G401.6 (cell line): ENCODE results near the gene ZNF862.

Experiments
- FAIRE-seq: peaks from 2 replicates; lab custom pipeline; 2012; peaks lifted over from hg19 to GRCh38; lab: Jason Lieb, UNC

The ZNF862 gene

DNA sequence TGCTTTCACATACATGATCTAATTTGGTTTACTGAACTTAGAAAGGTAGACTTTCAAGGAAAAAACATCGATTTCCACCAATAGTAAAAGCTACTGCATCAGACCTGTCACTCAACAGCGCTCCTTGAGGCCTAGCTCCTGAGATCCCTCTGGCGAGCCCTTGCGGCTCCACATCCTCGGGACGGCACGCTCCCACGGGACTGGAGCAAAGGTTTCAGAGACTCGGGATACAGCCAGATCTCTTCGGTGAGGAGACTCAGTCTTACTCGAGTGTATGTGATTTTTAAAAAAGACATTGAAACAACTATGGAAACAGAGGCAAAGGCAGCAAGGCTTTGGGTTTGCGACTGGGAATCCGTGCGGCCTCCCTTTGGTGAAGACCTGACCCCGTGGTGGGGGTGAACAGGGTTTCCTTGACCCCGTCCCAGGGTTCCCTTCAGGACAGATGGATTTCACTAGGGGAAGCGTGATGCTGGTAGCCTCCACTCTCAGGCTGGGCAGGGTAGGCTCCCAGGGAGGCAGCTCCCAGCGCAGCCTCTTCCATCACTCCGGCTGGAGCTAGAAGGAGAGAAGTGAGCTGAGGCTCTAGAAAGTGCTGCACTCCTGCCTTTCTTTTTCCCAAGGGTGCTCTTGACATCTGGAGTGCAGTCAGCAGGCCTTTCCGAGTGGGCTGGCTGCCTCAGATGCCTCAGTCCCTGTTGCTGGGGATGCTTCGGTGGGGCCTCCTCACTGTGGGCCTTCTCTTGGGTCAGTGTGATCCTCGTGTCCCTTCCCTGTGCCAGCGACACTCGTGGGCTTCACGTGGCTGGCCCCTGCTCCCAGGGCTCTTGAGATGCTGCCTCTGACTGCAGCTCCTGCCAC is 29.8 kb downstream of the ZNF862 start:
- no peak for FAIRE-seq

DNA sequence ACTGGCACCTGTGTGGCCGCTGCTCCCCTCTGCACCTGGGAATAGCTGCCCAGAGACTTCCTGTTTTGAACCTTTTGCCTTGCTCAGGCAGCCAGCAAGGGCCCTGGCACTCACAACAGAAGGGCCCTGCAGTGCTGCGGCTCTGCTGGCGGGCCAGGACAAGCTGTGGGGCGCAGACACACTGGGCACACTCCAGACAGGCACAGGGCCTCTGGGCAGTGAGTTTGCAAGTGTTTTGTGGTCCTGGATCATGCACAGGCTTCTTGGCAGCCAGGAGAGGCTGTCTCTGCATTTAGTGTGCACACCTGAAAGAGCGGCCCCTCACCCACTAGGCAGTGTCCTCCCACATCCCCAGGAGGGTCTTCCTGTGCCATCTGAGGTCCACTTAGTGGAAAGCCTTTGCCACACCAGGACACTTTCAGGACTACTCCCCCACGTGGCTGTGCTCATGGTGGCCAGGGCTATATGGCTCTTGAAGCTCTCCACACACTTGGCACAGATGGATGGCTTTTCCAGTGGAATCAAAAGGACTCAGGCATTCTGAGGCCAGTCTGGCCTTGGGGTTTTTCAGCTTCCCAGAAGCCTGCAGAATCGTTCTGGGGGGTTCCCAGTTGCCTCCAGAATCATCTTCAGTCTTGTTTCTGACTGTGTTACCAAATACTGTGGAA is 30.6 kb downstream of the ZNF862 start:
- no peak for FAIRE-seq

DNA sequence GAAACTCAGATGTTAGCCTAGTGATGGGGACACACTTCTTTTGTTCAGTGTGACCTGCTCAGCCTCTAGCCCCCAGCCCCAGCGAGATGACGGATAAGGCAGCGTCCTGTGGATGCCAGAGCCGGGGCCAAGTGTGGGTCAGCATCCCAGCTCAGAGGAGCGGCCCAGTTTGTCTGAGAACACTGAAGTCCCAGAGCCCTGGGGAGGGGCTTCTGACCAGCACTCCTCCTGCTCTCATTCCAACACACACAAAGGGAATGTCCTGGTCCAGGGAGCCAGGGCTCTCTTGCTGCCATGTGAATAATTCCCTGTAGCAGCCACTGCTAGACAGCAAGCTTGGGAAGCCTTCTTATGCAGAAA is 31.1 kb downstream of the ZNF862 start:
- FAIRE-seq, result no peak

DNA sequence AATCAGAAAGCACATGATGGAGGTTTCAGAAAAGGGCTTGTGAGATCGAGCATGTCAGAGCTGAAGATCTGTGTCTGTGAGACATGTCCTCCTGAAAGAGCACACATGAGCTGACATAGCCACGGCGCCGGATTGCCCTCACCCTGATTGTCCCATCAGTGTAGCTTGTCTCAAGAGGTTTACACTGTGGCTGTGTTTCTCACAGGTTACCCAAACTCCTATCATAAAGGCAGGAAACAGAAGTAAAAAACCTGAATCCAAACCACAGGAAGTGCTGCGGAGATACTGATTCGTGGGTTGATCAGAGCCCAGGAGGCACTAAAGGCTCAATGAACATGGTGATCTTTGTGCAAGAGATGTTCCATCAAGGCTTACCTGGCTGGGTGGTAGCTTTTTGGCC is 31.7 kb downstream of the ZNF862 start:
- FAIRE-seq, result no peak

DNA sequence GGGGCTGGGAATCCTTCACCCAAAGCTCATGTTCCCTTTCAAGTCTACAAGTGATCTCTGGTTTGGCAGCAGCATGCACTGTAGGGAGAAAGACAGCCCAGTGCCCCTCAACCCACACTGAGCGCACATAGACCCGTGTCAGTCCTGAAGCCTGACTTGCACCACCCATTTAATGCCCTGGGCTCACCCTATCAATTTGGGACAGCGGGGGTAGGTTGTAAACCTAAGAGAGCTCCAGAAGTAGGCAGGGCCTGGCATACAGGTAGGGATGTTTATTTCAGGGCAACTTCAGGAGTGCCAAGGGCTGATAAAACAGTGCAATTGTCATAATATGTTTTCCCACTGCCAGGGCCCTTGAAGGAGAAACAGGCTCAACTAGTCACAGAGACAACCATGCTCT is 32.1 kb downstream of the ZNF862 start:
- no peak for FAIRE-seq

DNA sequence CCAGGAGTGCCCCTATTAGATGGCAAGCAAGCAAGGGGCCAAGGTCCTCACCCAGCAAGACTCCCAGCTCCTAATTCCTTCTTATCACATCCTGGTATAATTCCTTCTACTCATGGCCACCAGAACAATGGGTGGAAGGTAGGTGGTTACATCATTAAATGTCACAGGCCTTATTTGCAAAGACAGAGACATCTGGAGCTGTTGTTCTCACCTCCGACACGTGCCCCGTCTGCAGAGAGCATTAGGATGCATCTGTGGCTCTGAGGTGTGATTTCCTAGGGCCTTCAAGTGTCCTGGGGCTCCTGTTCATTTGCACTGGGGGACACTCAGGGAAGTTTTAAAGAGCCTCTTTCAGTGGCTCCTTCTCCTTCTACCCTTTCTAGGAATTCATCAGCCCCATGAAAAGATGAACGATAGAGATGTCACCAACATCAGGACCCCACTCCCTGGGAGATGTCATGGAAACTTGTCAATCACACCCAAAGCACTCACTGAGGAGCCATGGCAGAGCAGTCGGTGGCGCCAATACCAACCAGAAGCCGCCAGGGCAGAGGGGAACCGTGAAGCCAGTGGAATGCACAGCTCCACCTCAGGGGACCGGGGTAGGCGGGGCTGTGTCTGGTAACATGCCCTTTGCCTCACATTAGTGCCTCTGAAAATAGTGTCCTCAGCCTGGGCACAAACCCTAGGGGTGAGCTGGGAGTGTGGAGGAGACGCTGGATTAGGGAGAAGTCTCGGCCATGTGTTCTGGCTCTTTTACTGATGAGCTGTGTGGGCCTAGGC is 32.7 kb downstream of the ZNF862 start:
- no peak for FAIRE-seq

DNA sequence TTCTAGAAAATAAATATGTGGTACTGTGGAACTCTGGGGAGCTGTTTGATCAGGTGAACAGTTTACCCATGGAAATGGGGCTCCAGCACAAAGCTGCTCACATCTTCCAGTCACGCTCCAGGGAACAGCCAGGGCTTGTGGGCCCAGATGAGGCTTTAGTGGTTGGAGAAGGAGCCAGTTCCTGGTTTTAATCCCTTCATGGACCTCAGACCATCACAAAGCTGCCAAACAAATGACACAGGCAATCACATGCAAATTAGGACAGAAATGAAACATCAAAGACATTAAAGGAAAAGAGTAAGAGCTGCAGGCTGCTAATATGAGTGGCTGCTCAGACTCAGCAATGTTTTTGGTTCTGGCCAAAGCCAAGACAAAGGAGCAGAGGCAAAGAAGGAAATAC is 33.4 kb downstream of the ZNF862 start:
- no peak for FAIRE-seq

DNA sequence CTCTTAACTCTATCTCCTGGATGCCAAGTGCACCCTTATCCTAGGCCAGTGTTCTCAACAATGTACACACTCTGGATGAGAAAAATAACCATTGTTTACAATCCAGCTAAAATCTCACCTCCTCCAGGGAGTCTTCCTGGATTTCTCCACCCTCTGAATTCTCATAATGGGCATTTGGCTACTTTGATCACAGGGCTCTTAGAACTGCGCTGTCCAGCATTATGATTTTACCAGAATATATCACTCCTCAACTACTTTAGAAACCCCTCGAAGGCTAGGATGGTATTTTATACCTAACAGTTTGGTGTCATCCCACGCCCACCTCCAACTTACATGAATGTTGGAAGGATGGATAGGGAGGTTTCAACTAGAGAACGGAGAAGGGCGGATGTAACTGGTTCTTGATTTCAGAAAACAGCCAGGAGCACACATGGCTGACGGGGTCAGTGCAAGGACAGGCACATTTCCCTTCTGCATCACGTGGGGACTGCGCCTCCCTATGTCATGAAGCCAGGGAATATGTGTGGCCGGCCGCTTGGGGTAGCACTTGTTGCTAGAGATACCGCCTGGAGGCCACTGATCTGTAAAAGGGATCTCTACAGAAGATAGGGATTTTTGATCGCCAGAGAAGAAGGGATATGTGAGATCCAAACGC is 34.4 kb downstream of the ZNF862 start:
- FAIRE-seq, result no peak

DNA sequence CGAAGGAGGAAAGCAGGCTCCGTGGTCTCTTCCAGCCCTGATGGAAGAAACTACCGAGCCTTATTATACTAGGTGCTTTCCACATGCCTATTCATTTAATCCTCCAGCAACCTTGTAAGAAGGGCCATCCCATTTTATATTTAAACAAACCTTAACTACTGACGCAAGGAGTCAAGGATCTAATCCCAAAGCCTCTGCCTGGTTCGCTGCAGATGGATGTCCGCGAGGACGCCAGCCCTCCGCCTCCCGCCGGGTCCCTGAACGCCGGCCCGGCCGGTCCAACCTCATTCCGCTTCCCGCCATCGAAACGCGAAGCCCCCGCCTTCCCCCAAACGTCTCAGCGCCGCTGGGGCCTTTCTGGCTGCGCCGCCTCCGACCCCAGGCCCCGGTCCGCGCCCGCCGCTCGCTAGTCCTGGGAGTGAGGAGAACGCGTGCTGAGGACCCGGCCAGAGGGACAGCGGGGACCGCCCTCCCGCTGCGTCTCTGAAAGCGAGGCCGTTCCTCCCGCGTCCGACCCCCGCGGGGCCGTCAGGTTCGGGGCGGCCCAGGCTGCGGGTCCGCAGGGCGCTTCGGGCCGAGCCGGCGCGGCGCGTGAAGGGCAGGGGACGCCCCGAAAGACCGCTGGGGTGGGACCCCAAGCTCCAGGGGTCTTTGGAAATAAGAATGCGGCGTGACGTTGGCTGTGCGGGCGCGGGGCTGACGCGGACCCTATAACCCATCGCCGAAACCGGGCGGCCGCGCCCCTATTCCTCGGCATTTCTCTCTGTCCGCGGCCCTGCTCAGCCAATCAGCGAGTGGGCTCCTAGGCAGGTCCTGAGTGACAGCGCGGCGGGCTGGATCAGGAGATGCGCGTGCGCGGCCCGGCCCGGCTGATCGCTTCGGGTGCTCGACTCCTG is 35.1 kb downstream of the ZNF862 start, which contains the start of gene ATP6V0E2:
TSS of gene ATP6V0E2 (plus strand) at position 896 of the 896 bp plus-strand sequence. CDS start 97 bp downstream, outside the sequence.
- peak; percentile 47 for FAIRE-seq

DNA sequence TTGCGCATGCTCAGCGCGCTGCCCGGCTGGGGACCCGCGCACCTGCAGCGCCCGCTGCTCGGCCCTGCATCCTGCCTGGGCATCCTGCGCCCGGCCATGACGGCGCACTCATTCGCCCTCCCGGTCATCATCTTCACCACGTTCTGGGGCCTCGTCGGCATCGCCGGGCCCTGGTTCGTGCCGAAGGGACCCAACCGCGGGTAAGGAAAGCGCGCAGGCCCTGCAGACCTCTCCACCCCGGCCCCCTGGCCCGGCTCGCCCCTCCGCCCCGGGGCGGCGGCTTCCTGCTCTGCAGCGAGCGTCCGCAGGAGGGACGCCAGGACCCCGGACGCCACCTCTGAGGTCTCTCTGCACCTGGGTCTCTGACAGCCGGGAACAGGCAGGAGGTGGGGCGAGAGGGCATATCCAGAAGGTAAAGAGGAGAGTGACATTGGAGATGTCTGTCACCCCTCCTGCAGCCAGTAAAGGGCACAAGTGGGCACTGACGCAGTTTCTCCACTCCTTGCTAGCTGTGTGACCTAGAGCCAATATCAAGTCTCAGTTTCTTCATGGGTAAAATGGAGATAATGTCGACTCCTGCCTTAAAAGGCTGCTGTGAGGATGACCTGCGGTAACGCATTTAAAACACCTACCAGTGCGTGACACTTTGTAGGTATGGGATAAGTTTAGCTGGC is 35.9 kb downstream of the ZNF862 start:
- FAIRE-seq, result no peak

DNA sequence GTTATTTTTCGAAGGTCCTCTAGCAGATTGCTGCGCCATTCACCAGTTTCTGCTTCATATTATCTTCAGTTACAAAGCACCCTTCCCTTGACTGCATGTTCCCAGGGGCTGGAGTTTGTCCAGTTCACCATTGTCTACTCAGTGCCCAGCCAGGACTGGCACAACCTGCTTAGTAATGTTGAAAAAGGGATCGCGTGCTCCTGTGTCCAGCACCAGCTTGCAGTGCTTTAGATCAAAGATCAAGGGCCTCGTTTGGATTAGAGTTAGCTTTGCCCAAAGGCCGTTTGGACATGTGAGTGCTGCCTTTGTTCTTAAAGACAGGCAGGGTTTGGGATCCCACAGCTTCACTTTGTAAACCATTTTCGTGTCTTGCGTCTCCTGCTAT is 36.5 kb downstream of the ZNF862 start:
- FAIRE-seq, result no peak

DNA sequence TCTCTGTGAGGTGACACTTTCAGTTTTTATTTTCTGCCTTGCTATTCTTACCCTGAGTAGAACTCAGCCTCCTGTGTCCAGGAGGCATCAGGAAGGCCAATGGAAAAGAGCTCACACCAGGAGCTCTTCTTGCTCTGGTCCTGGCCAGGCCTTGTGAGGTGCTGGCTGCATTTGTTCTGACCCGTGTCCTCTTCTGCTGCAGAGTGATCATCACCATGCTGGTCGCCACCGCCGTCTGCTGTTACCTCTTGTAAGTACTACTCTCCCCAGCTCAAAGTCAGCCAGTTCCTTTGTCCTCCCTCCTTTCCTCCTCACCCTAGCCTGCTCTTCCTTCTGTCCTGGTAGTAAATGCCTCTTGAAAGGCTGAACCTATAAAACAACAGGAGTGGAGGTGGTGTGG is 37.2 kb downstream of the ZNF862 start:
- no peak for FAIRE-seq

DNA sequence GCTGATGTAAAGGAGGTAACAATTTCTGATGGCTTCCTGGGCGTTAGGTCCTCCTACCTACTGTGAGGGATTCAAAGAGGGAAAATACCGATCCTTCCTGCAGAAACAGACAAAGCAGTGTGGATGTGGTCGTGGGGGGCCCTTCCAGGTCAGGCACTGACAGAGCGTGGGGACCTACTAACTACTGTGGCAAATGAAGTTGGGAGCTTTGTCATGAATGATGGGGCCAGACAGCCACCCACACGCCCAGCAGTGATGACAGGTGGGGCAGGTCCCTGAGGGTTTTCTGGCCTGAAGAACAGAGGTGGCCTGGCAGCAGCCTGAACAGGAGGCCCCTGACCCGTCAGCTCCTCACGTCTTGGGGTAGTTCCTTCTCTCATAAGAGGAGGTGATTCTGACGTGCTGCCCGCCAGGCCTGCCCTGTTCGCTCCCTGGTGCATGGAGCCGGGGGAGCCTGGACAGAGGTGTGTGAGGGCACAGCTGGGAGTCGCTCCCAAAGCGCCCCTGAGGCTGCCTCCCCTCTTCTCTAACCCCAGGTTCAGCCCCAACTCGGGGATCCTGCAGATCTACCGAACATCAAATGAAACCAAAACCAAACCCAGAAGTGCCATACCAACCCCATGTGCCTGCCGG is 39.8 kb downstream of the ZNF862 start:
- FAIRE-seq, result no peak

DNA sequence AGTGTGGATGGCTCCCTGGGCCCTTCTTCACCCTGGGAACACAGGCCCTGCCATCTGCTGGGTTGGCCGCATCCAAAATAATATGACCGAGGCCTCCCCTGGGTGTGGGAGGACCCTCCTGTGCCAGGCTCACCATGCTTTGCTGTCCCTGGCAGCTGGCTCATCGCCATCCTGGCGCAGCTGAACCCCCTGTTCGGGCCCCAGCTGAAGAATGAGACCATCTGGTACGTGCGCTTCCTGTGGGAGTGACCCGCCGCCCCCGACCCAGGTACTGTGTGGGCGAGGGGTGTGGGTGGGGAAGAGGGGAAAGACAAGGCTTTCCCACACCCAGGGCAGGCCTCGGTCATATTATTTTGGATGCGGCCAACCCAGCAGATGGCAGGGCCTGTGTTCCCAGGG is 40.3 kb downstream of the ZNF862 start:
- FAIRE-seq, result no peak

DNA sequence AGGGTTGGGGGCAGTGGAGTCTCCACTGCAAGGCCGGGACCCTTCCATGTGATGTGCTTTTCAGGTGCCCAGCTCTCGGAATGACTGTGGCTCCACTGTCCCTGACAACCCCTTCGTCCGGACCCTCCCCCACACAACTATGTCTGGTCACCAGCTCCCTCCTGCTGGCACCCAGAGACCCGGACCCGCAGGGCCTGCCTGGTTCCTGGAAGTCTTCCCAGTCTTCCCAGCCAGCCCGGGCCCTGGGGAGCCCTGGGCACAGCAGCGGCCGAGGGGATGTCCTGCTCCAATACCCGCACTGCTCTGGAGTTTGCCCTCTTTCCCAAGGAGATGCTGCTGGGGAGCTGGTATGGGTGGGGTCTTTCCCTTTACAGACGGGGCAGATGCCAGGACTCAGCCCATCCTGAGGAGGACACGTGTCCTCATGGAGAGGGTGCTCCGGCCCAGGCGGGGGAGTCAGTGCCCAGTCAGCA is 41.1 kb downstream of the ZNF862 start:
- FAIRE-seq, result no peak

DNA sequence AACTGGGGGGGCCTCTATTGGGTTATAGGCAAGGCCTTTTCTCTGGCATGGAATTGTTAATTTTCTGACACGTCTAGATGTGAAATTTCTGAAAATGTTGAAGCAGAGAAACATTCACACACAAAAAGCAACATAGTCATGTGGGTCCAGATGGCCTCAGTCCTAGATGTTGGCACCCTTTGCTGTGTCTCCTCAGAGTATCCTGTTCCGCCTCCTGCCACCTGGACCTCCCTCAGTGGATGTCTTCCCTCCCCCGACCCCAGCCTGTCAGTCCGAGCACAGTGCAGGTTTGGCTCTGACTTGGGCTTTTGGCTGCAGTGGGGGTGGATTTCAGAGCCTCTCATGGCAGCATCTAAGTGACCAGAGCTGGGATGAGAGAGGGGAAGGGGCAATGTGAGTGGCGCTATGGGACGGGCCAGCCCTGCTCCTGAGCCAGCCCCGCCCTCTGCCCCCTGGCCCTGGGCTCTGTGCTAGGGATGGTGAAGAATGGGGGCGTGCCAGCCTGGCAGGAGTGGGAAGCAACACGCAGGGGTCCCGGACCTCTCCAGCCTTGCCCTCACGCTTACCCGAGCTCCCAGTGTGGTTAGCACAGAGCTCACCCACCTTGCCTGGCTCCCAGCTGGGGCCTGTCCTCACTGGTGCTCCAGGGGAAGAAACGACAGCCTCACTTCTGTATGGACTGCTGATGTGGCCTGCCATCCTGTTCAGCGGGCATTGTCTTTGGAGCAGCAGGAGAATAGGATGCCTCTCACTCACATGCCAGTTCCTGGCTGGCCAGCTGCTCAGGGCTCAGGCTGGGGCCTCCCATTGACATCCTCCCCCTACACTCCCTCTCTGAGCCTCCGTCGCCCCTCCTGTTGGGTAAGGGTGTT is 41.8 kb downstream of the ZNF862 start:
- no peak for FAIRE-seq

DNA sequence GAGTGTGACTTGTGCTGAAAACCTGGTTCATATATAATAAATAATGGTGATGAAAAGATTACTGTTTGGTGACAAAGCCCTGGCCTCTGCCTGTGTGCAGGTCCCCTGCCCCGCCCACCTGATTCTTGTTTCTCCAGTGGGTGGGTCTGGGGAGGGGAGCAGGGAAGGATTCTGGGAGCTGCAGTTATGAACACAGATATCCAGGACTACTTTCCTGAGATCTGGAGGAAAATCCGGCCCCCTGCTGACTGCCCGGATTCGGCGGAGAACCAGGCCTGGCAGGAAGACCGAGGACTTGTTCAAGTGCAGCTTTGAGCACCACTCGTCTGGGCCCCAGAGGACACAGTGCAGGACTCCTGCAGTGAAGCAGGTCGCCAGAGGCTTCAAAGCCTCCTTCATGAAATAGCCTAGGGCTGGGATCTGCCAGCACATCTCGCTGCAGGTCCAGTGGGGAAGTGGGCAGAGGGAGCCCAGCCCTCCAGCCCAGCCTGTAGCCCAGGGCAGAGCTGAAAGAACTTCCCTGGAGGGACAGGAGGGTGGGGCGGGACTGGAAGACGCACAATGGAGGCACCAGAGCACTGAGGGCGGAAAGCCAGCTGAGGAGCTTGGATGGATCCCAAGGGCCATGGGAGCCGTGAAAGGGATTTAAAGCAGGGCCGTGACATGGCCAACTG is 42.6 kb downstream of the ZNF862 start:
- no peak for FAIRE-seq
